H1 (cell line): ENCODE data around the gene CENPP. TPM values are rescaled to one million over a fixed set of nuclear protein-coding genes. Genes with fewer than 3 reads are reported as not detected.

Source experiments
- CTCF ChIA-PET: fragments of 300-600 bp; sonication (Branson Sonifier 250); formaldehyde crosslinking; loops from one replicate; lab custom pipeline; 2021; ENCODE audit not compliant: partially characterized antibody; lab: Charles Lee
- POLR2A ChIA-PET: fragments of 300-600 bp; sonication (Branson Sonifier 250); formaldehyde crosslinking; loops from one replicate; lab custom pipeline; 2021; ENCODE audit warnings: inconsistent platforms; ENCODE audit not compliant: partially characterized antibody; lab: Charles Lee
- DNase-seq, 2 experiments: peaks; one replicate each; pipeline versions ENCODE4 v3.0.0 to v3.0.0-alpha.2; 2010 to 2022; ENCODE audit warnings: low spot score in 2 of 2, low read depth in 1 of 2, mixed read lengths in 1 of 2
- FAIRE-seq: peaks from 2 replicates; lab custom pipeline; 2011; peaks lifted over from hg19 to GRCh38; lab: Jason Lieb, UNC
- H2AFZ ChIP-seq: 2 replicates; pipeline ENCODE4 v1.8.1; 2012; ENCODE audit warnings: low read length, inconsistent platforms
- H2AK5ac ChIP-seq: 2 replicates; pipeline ENCODE4 v1.6.1; 2013; ENCODE audit warnings: low read depth, low read length
- H2BK120ac ChIP-seq: replicated peaks from 2 replicates; pipeline ENCODE3; 2013; ENCODE audit warnings: low read depth, low read length, inconsistent platforms
- H2BK12ac ChIP-seq: 2 replicates; pipeline ENCODE4 v1.6.1; 2013; ENCODE audit warnings: low read depth, low read length
- H2BK15ac ChIP-seq: 2 replicates; pipeline ENCODE4 v1.6.1; 2013; ENCODE audit warnings: low read length
- H2BK20ac ChIP-seq: 2 replicates; pipeline ENCODE4 v1.6.1; 2013; ENCODE audit warnings: low read length
- H2BK5ac ChIP-seq: 2 replicates; pipeline ENCODE4 v1.6.1; 2013; ENCODE audit warnings: low read depth, low read length
- H3K14ac ChIP-seq: 2 replicates; pipeline ENCODE4 v1.6.1; 2013; ENCODE audit warnings: inconsistent platforms; ENCODE audit not compliant: insufficient read length
- H3K18ac ChIP-seq: 2 replicates; pipeline ENCODE4 v1.6.1; 2013; ENCODE audit warnings: low read length; ENCODE audit errors: extremely low read depth
- H3K23ac ChIP-seq: 2 replicates; pipeline ENCODE4 v1.6.1; 2013; ENCODE audit warnings: inconsistent platforms; ENCODE audit not compliant: insufficient read length
- H3K23me2 ChIP-seq: 2 replicates; pipeline ENCODE4 v1.6.1; 2013; ENCODE audit warnings: low read depth, low read length
- H3K27ac ChIP-seq: 2 replicates; pipeline ENCODE4 v1.6.1; 2011; ENCODE audit warnings: low read depth, low read length, inconsistent platforms
- H3K27me3 ChIP-seq, 4 experiments: replicated peaks in 1 of 4; 1 replicate in 1 of 4; 2 replicates in 3 of 4; pipeline versions ENCODE4 v1.6.1 to v1.8.1; 2011 to 2013; ENCODE audit warnings: low read length in 3 of 4, mild to moderate bottlenecking in 3 of 4, inconsistent platforms in 2 of 4, mixed read lengths in 2 of 4, moderate library complexity in 1 of 4; ENCODE audit not compliant: control insufficient read depth in 3 of 4, insufficient read depth in 3 of 4; ENCODE audit errors: extremely low read depth in 1 of 4
- H3K36me3 ChIP-seq, 4 experiments: 2 replicates each; pipeline versions ENCODE4 v1.6.1 to v1.8.1; 2011 to 2013; ENCODE audit warnings: mild to moderate bottlenecking in 4 of 4, low read length in 3 of 4, moderate library complexity in 2 of 4, control low read depth in 1 of 4, inconsistent platforms in 1 of 4; ENCODE audit not compliant: insufficient read depth in 4 of 4, control insufficient read depth in 2 of 4
- H3K4ac ChIP-seq: replicated peaks from 2 replicates; pipeline ENCODE3; 2013; ENCODE audit warnings: low read length, low read depth, mixed read lengths, inconsistent platforms; ENCODE audit not compliant: insufficient read length
- H3K4me1 ChIP-seq, 4 experiments: replicated peaks in 1 of 4; 1 replicate in 1 of 4; 2 replicates in 3 of 4; pipeline versions ENCODE4 v1.6.1 to v1.8.1; 2011 to 2013; ENCODE audit warnings: low read length in 3 of 4, inconsistent platforms in 2 of 4, mixed read lengths in 1 of 4; ENCODE audit not compliant: insufficient read depth in 4 of 4, control insufficient read depth in 3 of 4
- H3K4me2 ChIP-seq, 2 experiments: 2 replicates each; pipeline versions ENCODE4 v1.6.1 to v1.8.1; 2011 to 2013; ENCODE audit warnings: low read depth in 2 of 2, low read length in 2 of 2, control low read depth in 1 of 2, inconsistent platforms in 1 of 2, mild to moderate bottlenecking in 1 of 2; ENCODE audit not compliant: insufficient read depth in 1 of 2
- H3K4me3 ChIP-seq, 4 experiments: fragments of 200-600, 300-600 bp in 1 of 4; sonication (generic), shearing (Covaris generic), sonication (Bioruptor Twin) in 1 of 4; 2 replicates each; pipeline versions ENCODE4 v1.5.1 to v1.8.1; 2011 to 2016; ENCODE audit warnings: low read length in 4 of 4, low read depth in 3 of 4, control low read depth in 2 of 4, inconsistent platforms in 2 of 4, mild to moderate bottlenecking in 2 of 4, mixed read lengths in 1 of 4, moderate library complexity in 1 of 4; ENCODE audit not compliant: insufficient read depth in 2 of 4; ENCODE audit errors: extremely low read depth in 1 of 4
- H3K56ac ChIP-seq: replicated peaks from 2 replicates; pipeline ENCODE3; 2013; ENCODE audit warnings: low read depth, mild to moderate bottlenecking, mixed read lengths, low read length, inconsistent platforms; ENCODE audit not compliant: insufficient read length
- H3K79me1 ChIP-seq: 2 replicates; pipeline ENCODE4 v1.6.1; 2013; ENCODE audit warnings: low read depth, low read length, control low read depth
- H3K79me2 ChIP-seq, 2 experiments: 2 replicates each; pipeline versions ENCODE4 v1.6.1 to v1.8.1; 2012 to 2013; ENCODE audit warnings: low read length in 2 of 2, mild to moderate bottlenecking in 2 of 2, inconsistent platforms in 1 of 2; ENCODE audit not compliant: insufficient read depth in 2 of 2, control insufficient read depth in 1 of 2
- H3K9ac ChIP-seq, 4 experiments: replicated peaks in 1 of 4; 1 replicate in 1 of 4; 2 replicates in 3 of 4; pipeline versions ENCODE4 v1.6.1 to v1.8.1; 2011 to 2013; ENCODE audit warnings: low read depth in 3 of 4, low read length in 3 of 4, control low read depth in 2 of 4, mild to moderate bottlenecking in 2 of 4, moderate library complexity in 2 of 4, inconsistent platforms in 1 of 4; ENCODE audit errors: extremely low read depth in 1 of 4
- H3K9me3 ChIP-seq, 2 experiments: 2 replicates each; pipeline versions ENCODE4 v1.6.1 to v1.8.1; 2012 to 2013; ENCODE audit warnings: mild to moderate bottlenecking in 2 of 2, moderate library complexity in 2 of 2, control low read depth in 1 of 2, inconsistent platforms in 1 of 2, low read depth in 1 of 2, low read length in 1 of 2, mixed read lengths in 1 of 2; ENCODE audit not compliant: insufficient read depth in 2 of 2
- H4K20me1 ChIP-seq, 2 experiments: replicated peaks in 1 of 2; 2 replicates each; pipeline versions ENCODE3 to v1.8.1; 2011 to 2013; ENCODE audit warnings: inconsistent platforms in 2 of 2, low read length in 2 of 2, mild to moderate bottlenecking in 1 of 2; ENCODE audit not compliant: insufficient read depth in 2 of 2, control insufficient read depth in 1 of 2
- H4K5ac ChIP-seq: 2 replicates; pipeline ENCODE4 v1.6.1; 2013; ENCODE audit warnings: low read length, low read depth, mixed read lengths, inconsistent platforms; ENCODE audit not compliant: insufficient read length
- H4K8ac ChIP-seq: 2 replicates; pipeline ENCODE4 v1.8.0; 2013; ENCODE audit warnings: mild to moderate bottlenecking, moderate library complexity, low read length, inconsistent platforms; ENCODE audit not compliant: insufficient read depth; ENCODE audit errors: extremely low read depth
- H4K91ac ChIP-seq: replicated peaks from 2 replicates; pipeline ENCODE3; 2013; ENCODE audit warnings: low read length, mixed read lengths, inconsistent platforms; ENCODE audit not compliant: insufficient read length
- CTBP2 ChIP-seq: IDR thresholded peaks from 2 replicates; pipeline ENCODE4 v1.7.0; 2011; ENCODE audit warnings: borderline replicate concordance, mild to moderate bottlenecking, moderate library complexity, mixed read lengths, low read length; ENCODE audit not compliant: insufficient read depth, insufficient read length
- E2F6 ChIP-seq: IDR thresholded peaks from 2 replicates; pipeline ENCODE4 v1.6.1; 2012; ENCODE audit warnings: inconsistent platforms
- GTF2F1 ChIP-seq: IDR thresholded peaks from 2 replicates; pipeline ENCODE4 v1.6.1; 2012; ENCODE audit warnings: low read depth, low read length, improper control_type of control experiment, borderline replicate concordance
- POLR2A ChIP-seq, 2 experiments: IDR thresholded peaks; 1 replicate in 1 of 2; 2 replicates in 1 of 2; pipeline ENCODE4 v1.6.1; 2011; ENCODE audit warnings: low read depth in 2 of 2, low read length in 2 of 2, mild to moderate bottlenecking in 2 of 2; ENCODE audit errors: control extremely low read depth in 1 of 2
- WGBS, 2 experiments: shearing (Covaris generic) in 1 of 2; methylation state at CpG; one replicate each; pipeline versions ENCODE4 v1.1.6 to v1.1.7; 2013 to 2015; ENCODE audit warnings: low lambda C conversion rate in 2 of 2, mixed read lengths in 2 of 2, inconsistent platforms in 1 of 2, low coverage in 1 of 2, missing lambda C conversion rate in 1 of 2; ENCODE audit not compliant: insufficient replicate concordance in 2 of 2, insufficient coverage in 1 of 2, insufficient read length in 1 of 2; ENCODE audit errors: extremely low coverage in 1 of 2, missing lambda C conversion rate in 1 of 2; 5-methylcytosine and 5-hydroxymethylcytosine counted together
- polyA plus RNA-seq, 7 experiments: library from polyadenylated mRNA; depleted of rRNA in 3 of 7; stranded (reverse) in 5 of 7; unstranded in 2 of 7; fragments of >200 nt in 5 of 7; fragments of 200-250 nt in 2 of 7; gene quantifications; 1 replicate in 5 of 7; 2 replicates in 1 of 7; 4 replicates in 1 of 7; pipeline versions ENCODE4 v1.2.1 to v1.2.3, GENCODE V29; 2011 to 2013; ENCODE audit warnings: missing spikeins in 2 of 7, mixed read lengths in 2 of 7
- total RNA-seq: library from RNA; stranded (reverse); fragmentation: NEBNext Ultra II Directional; extraction: Animal tissue kit (Norgen Biotek cat#: 25700); gene quantifications from 2 replicates; pipeline ENCODE4 v1.2.1, GENCODE V29; 2021

Gene CENPP
- total and polyA plus RNA-seq, 2 of the 8 experiments (the other 6 are each of a cell fraction or from before 2014, with no cell fraction given), result 2.7 to 10.8 TPM

- Histone ChIP-seq H3K9ac (no peak overlapping the region), H3K4me1 (peaks cover 0 to 12% (median 7%) of the 10 kb centered on the region in 4 experiments; a peak in 5 of 7 replicates), H3K18ac (no peak overlapping the region), H2BK15ac (no peak overlapping the region), H3K9me3 (no peaks in the 10 kb centered on the region), H2BK12ac (no peak overlapping the region), H3K23me2 (peaks cover 10% of the 10 kb centered on the region), H3K36me3 (no peaks in the 10 kb centered on the region; a peak in 1 of 8 replicates), H3K4me3 (no peak overlapping the region), H2BK120ac (no peak overlapping the region), H2AFZ (no peak overlapping the region), H3K27me3 (no peaks in the 10 kb centered on the region), H3K79me2 (peaks cover 0 to 79% of the 10 kb centered on the region in 2 experiments; a peak in 3 of 4 replicates), H4K5ac (no peak overlapping the region), H2BK20ac (no peak overlapping the region), H3K79me1 (peaks cover 32% of the 10 kb centered on the region), H2BK5ac (no peak overlapping the region), H3K23ac (no peak overlapping the region), H3K27ac (no peak overlapping the region), H4K20me1 (peaks cover 8 to 25% of the 10 kb centered on the region in 2 experiments), H4K8ac (peak overlapping the region; percentile 53; the same call in 1 of the 2 replicates), H3K4me2 (no peak overlapping the region), H4K91ac (no peak overlapping the region), H3K4ac (no peak overlapping the region), H3K14ac (no peak overlapping the region), H2AK5ac (no peak overlapping the region), H3K56ac (no peak overlapping the region)
- TF ChIP-seq CTBP2 (no peak), POLR2A (IDR thresholded peaks at IDR 0.05; ENCODE audit: control extremely low read depth in 1 of 2, low read depth in 2 of 2, low read length in 2 of 2) (no peak), GTF2F1 (no peak), E2F6 (no peak)
- ChIA-PET POLR2A (no interaction called here), CTCF (interaction anchor here (1.5 kb wide), 2 partner anchors 8 to 125 kb away, joined by 4 to 8 read pairs; no protein-coding TSS in a partner anchor)
- 95% methylated on average over 6 of the region's 6 CpGs; no CpG with 5 or more reads in 1 of the 2 experiments for WGBS, 2 experiments
- DNase-seq (no peak), FAIRE-seq (no peak)
Measured at GRCh38 chr9:92666236-92666635, 340.5 kb downstream of the CENPP start.
